K562 (cell line): ENCODE results near the gene TIMM22. TPM values are rescaled to one million over a fixed set of nuclear protein-coding genes. Genes with fewer than 3 reads are reported as not detected.
A peak's percentile ranks its signal among the peaks of the same experiment; 100 is the strongest.

Experiments used
- ATAC-seq: fragments of 200-7000 bp; cut with Tn5 transposase; 3 replicates; pipeline ENCODE4 v1.9.1; 2020; ENCODE audit warnings: moderate library complexity
- BruUV-seq: library from RNA; stranded (reverse); fragments of 400-500 nt; replicated peaks from 2 replicates; lab custom pipeline; 2021; lab: Mats Ljungman, UMichigan
- CTCF ChIA-PET: fragments of 300-600 bp; formaldehyde crosslinking; extraction: SDS; loops from one replicate; lab custom pipeline; 2021; ENCODE audit warnings: low intra/inter-chr PET ratio; lab: Yijun Ruan, JAX
- POLR2A ChIA-PET: fragments of 300-600, 350-650 bp; sonication (Branson Sonifier 250); formaldehyde crosslinking; extraction: SDS; loops from one replicate; lab custom pipeline; 2021; ENCODE audit warnings: antibody characterized with exemption, inconsistent platforms; lab: Yijun Ruan, JAX
- DNase-seq, 4 experiments: peaks; one replicate each; pipeline versions ENCODE4 v3.0.0 to v3.0.0-alpha.2; 2011 to 2018; ENCODE audit warnings: low spot score in 3 of 4, mixed read lengths in 3 of 4; ENCODE audit errors: extremely low read depth in 1 of 4
- FAIRE-seq: peaks from 2 replicates; lab custom pipeline; 2011; peaks lifted over from hg19 to GRCh38; lab: Jason Lieb, UNC
- H2AFZ ChIP-seq: 2 replicates; pipeline ENCODE4 v1.6.0; 2011; ENCODE audit warnings: low read depth, low read length, control low read depth, inconsistent platforms
- H3K27ac ChIP-seq: fragments of 200-600 bp; 3 replicates; pipeline ENCODE4 v1.8.0; 2011; ENCODE audit warnings: low read depth, mild to moderate bottlenecking, control low read depth, inconsistent platforms, low read length, moderate library complexity, mixed read lengths; ENCODE audit errors: extremely low read depth
- H3K27me3 ChIP-seq, 2 experiments: fragments of 300-600 bp in 1 of 2; 2 replicates in 1 of 2; 3 replicates in 1 of 2; pipeline versions ENCODE4 v1.6.0 to v1.8.0; 2011; ENCODE audit warnings: inconsistent platforms in 2 of 2, low read length in 2 of 2, mild to moderate bottlenecking in 1 of 2, mixed read lengths in 1 of 2, moderate library complexity in 1 of 2; ENCODE audit not compliant: control insufficient read depth in 2 of 2, insufficient read depth in 2 of 2
- H3K36me3 ChIP-seq: fragments of 300-600 bp; 3 replicates; pipeline ENCODE4 v1.8.0; 2011; ENCODE audit warnings: mild to moderate bottlenecking, low read length, inconsistent platforms; ENCODE audit not compliant: control insufficient read depth, insufficient read depth
- H3K4me1 ChIP-seq, 2 experiments: fragments of 200-600 bp in 1 of 2; replicated peaks in 1 of 2; 2 replicates in 1 of 2; 3 replicates in 1 of 2; pipeline versions ENCODE4 v1.5.1 to v1.8.0; 2011; ENCODE audit warnings: inconsistent platforms in 2 of 2, low read length in 2 of 2, mild to moderate bottlenecking in 1 of 2, mixed read lengths in 1 of 2, moderate library complexity in 1 of 2; ENCODE audit not compliant: control insufficient read depth in 2 of 2, insufficient read depth in 2 of 2
- H3K4me2 ChIP-seq: 2 replicates; pipeline ENCODE4 v1.6.1; 2011; ENCODE audit warnings: low read length, control low read depth, inconsistent platforms, mixed read lengths; ENCODE audit not compliant: insufficient read depth
- H3K4me3 ChIP-seq: fragments of 200-600 bp; sonication (generic), shearing (Covaris generic); 2 replicates; pipeline ENCODE4 v1.5.1; 2016; ENCODE audit warnings: control low read depth, inconsistent platforms
- H3K79me2 ChIP-seq: fragments of 200-600 bp; 3 replicates; pipeline ENCODE4 v1.8.0; 2011; ENCODE audit warnings: low read length, inconsistent platforms; ENCODE audit not compliant: control insufficient read depth, insufficient read depth
- H3K9ac ChIP-seq, 2 experiments: 2 replicates each; pipeline versions ENCODE4 v1.6.0 to v1.6.1; 2011; ENCODE audit warnings: low read depth in 2 of 2, low read length in 2 of 2, control low read depth in 1 of 2, inconsistent platforms in 1 of 2, mild to moderate bottlenecking in 1 of 2, mixed read lengths in 1 of 2; ENCODE audit not compliant: insufficient read depth in 1 of 2
- H3K9me1 ChIP-seq: one replicate; pipeline ENCODE4 v1.6.0; 2011; ENCODE audit warnings: inconsistent platforms, mild to moderate bottlenecking, low read length, moderate library complexity; ENCODE audit not compliant: control insufficient read depth, insufficient read depth
- H3K9me3 ChIP-seq: replicated peaks from 2 replicates; pipeline ENCODE4 v1.5.1; 2011; ENCODE audit warnings: low read depth, low read length, inconsistent platforms; ENCODE audit not compliant: control insufficient read depth, insufficient read depth
- H4K20me1 ChIP-seq: replicated peaks from 2 replicates; pipeline ENCODE4 v1.6.1; 2011; ENCODE audit warnings: low read length, inconsistent platforms, mixed read lengths; ENCODE audit not compliant: control insufficient read depth, insufficient read depth
- HDAC1 ChIP-seq, 2 experiments: fragments of 450-650 bp; IDR thresholded peaks; 2 replicates each; pipeline ENCODE4 v1.6.1; 2016 to 2017; ENCODE audit warnings: inconsistent platforms in 1 of 2, mild to moderate bottlenecking in 1 of 2, moderate library complexity in 1 of 2
- NFIX ChIP-seq: fragments of 250-450 bp; sonication (Bioruptor Pico); IDR thresholded peaks from 2 replicates; pipeline ENCODE4 v1.4.0; 2020; ENCODE audit warnings: low read depth, mild to moderate bottlenecking, moderate library complexity
- POLR2A ChIP-seq: fragments of 450-650 bp; conservative IDR thresholded peaks from 2 replicates; pipeline ENCODE4 v1.6.1; 2016
- ZNF146 ChIP-seq: IDR thresholded peaks from one replicate; pipeline ENCODE4 v1.6.1; 2018; ENCODE audit warnings: missing compliant biosample characterization; ENCODE audit not compliant: unreplicated experiment
- WGBS: fragments of 100-300 bp; shearing (Covaris generic); methylation state at CpG from one replicate; pipeline ENCODE4 v1.1.6; 2016; ENCODE audit warnings: low coverage, mixed read lengths; ENCODE audit not compliant: insufficient coverage; ENCODE audit errors: missing lambda C conversion rate; 5-methylcytosine and 5-hydroxymethylcytosine counted together
- in situ Hi-C: fragments of 300-500 bp; cut with MboI; formaldehyde crosslinking; loops from 4 replicates; pipeline ENCODE4 v1.15.0; 2018; ENCODE audit warnings: inconsistent platforms, mixed read lengths
- intact Hi-C: fragments of 100-400 bp; cut with micrococcal nuclease; formaldehyde crosslinking; loops from 2 replicates; pipeline ENCODE4 v1.14.2; 2022
- polyA plus RNA-seq, 8 experiments: library from polyadenylated mRNA; depleted of rRNA in 4 of 8; stranded (reverse) in 5 of 8; unstranded in 3 of 8; fragments of >200 nt; fragmentation: Nextera tagmentation in 2 of 8; fragmentation: Illumina TruSeq in 1 of 8; extraction: Ambion mirVana in 2 of 8; extraction: Trizol in 1 of 8; gene quantifications; 2 replicates each; pipeline versions ENCODE4 v1.2.1 to v1.2.3, GENCODE V29; 2011 to 2014; ENCODE audit warnings: inconsistent platforms in 1 of 8, missing spikeins in 1 of 8
- total RNA-seq, 7 experiments: library from RNA; depleted of rRNA in 6 of 7; stranded (reverse); fragments of >200 nt in 6 of 7; fragmentation: Illumina TruSeq in 2 of 7; extraction: Trizol in 2 of 7; gene quantifications; 2 replicates each; pipeline versions ENCODE4 v1.2.1 to v1.2.3, GENCODE V29; 2011 to 2021; ENCODE audit warnings: low replicate concordance in 1 of 7
- TF ChIP-seq, protein P1 (sequence below), 2 experiments: fragments of 450-650 bp; IDR thresholded peaks; 2 replicates each; pipeline ENCODE4 v1.6.1; 2016

TIMM22 gene
- total and polyA plus RNA-seq, 9 of the 15 experiments (the other 6 are each of a cell fraction or from before 2014, with no cell fraction given), result 5.9 to 14.1 (median 10.3) TPM

DNA sequence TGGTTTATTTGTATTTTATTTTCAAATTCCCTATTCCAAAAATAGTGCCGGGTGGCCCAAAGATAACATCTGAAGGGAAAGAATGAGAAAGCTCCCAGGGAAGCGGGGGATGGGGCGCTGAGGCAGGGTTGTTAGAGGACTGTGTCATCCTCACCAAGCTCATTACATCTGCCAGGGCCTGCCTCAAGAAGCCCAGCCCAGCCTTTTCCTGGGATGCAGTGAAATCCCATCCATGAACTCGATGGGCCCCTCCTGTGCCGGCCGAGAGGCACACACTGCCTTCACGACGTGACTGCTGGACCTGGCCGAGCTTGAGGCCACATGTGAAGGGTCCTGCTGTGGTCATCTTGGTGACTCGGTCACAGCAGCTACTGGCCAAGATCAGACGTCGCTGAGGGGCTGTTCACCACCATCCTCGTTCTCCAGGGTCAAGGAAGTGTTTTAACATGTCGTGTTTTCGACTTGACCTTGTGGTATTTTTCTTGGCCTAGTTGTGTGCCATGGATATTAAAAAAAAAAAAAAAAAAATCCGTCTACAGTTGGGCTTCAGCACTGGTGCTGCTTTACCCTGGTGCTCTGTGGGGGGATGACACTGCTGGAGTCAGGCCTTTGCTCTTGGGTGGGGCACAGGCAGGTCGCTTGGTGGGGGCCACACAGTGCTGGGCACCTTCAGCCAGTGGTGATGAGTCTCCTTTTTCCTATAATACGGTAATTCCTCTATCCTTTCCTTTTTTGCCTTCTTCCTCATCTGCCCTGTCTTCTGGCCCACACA lies 4.9 kb downstream of the TIMM22 start (continued):
- TF ChIP-seq, protein P1, sequence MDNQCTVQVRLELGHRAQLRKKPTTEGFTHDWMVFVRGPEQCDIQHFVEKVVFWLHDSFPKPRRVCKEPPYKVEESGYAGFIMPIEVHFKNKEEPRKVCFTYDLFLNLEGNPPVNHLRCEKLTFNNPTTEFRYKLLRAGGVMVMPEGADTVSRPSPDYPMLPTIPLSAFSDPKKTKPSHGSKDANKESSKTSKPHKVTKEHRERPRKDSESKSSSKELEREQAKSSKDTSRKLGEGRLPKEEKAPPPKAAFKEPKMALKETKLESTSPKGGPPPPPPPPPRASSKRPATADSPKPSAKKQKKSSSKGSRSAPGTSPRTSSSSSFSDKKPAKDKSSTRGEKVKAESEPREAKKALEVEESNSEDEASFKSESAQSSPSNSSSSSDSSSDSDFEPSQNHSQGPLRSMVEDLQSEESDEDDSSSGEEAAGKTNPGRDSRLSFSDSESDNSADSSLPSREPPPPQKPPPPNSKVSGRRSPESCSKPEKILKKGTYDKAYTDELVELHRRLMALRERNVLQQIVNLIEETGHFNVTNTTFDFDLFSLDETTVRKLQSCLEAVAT (IDR thresholded peaks at IDR 0.05), result no peak

DNA sequence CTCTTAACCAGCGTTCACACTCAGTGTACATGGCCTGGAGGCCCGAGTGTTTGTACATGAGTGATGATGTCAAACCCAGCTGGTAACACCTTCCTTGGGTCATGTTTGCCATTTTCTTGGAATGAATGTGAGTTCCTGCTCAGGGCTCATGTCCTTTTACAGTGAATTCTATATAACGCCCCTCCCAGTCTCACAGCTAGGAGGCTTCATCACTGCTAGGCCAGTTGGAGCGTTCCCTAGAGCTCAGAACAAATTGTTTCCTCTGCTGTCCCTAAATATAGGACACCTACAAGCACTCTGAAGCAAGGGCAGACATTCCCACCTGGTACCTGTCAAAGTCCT lies 5.5 kb downstream of the TIMM22 start:
- DNase-seq (no peak), FAIRE-seq (no peak), ATAC-seq (no peak)
- Histone ChIP-seq H2AFZ (no peak overlapping the region), H3K79me2 (peaks cover 20% of the 10 kb centered on the region), H3K4me2 (no peak overlapping the region), H3K9me1 (peaks cover 3% of the 10 kb centered on the region), H3K27me3 (no peaks in the 10 kb centered on the region), H3K27ac (no peak overlapping the region), H4K20me1 (no peaks in the 10 kb centered on the region), H3K9ac (no peak overlapping the region), H3K4me1 (peaks cover 6 to 30% of the 10 kb centered on the region in 2 experiments; a peak in 3 of 5 replicates), H3K9me3 (no peaks in the 10 kb centered on the region), H3K36me3 (peaks cover 46% of the 10 kb centered on the region), H3K4me3 (no peak overlapping the region)
- BruUV-seq, result no TSS peak
- in situ Hi-C loops (no loop called here), intact Hi-C loops (no loop called here)
- 100% methylated on average over 2 of the region's 4 CpGs for WGBS
- POLR2A ChIA-PET, result interaction anchor here (0.6 kb wide), 1 partner anchor 23 kb away, joined by 3 read pairs; the partner anchor contains the start of gene NXN
- no peak for TF ChIP-seq NFIX (CRISPR knock-in tag)
- no peak for TF ChIP-seq HDAC1 (IDR thresholded peaks at IDR 0.05)
- TF ChIP-seq POLR2A, result 0 out of 2 replicates have a peak, but pooled peaks have one; percentile 2
- TF ChIP-seq ZNF146 (CRISPR knock-in tag), result no peak
- CTCF ChIA-PET, result no interaction called here
